Inflammatory macrophage treated with lipopolysaccharide for 4 hours (primary cell): Measurements from ENCODE around the gene HAUS7.

Experiments
- DNase-seq: peaks from one replicate; pipeline ENCODE4 v3.0.0-alpha.2; 2020

The HAUS7 gene

DNA sequence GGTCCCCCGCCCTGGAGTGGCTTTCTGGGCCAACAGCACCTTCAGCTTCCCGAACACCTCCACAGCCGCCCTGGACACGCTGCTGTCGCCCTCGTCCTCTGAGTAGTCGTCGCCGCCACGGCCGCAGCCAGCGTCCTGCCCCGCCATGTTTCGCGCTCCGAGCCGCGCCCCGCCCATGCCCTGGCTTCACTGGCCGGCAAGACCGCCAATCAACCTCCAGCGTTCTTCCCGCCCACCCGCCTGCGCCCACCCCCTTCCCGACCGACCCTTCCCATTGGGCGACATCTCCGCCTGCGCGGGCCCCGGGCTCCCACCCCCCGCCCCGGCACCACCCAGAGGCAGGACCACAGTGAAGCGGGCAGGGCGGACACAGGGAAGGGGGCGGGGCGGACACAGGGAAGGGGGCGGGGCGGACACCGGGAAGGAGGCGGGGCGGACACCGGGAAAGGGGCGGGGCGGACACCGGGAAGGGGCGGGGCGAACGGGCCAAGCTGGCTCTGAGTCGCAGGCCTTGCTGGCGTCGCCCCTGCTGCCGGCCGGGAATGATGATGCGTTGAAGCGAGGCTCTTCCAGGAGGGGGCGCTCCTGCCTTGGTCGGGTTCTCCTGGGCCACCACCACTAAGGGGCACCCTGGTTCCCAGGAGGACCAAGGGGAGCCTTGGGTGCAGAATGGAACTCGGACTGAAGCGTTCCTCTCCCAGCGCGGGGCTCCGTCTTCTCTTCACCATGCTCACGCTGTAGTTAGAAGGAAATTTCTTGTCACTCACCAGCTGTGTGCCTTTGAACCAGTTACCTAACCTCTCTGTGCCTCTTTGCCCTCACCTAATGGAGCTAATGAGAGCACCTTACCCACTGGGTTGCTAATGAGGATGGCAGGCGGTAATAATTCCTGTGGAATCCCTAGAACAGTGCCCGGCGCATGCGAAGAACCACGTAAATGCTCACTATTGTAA lies at the start of gene HAUS7:
Gene HAUS7 (minus strand): TSS at position 166 of the 953 bp plus-strand sequence. CDS start 19 bp downstream, at position 147.
- peak; percentile 85 for DNase-seq

- no peak for DNase-seq
Measured at GRCh38 chrX:153519569-153520286, 49.4 kb upstream of the HAUS7 start.

DNA sequence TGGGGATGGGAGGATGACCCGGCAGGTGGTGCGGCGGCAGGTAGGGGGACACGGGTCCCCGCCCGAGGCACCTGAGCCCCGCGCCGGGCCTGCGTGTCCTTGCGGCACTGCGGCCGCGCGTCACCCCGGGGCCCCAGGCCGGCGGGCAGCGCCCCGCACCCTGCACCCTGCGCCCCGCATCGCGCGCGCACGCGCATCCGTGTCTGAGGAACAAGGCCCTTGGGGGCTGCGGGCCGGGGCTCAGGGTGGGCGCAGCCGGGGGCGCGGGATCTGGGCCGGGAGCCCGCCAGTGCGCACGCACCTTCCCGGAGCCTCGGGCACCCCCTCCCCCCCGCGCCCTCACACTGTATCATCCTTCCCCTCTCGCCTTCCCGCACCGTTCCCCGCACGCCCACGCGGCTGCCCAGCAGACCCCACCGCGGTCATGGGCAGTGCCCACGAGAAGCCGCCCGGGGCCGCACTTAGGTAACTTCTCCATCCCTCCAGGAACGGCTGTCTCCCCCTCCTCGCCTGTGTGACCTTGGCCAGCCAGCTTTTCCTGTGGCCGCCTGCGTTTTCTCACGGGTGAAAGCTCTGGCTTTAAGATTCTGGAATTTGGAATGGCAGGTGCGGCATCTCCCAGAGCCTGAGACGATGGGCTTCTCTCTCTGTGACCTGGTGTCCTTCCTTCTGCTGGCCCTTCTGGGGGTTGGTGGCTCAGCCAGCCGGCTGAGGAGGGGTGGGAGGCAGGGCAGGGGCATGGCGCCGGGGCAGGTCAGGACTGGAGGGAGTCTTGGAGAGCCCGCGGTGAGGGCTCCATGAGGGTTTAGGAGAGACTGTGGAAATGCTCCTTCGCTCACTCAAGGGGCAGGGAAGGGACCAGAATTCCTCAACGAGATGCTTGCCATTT lies 47.8 kb upstream of the HAUS7 start:
- DNase-seq, result no peak

GRCh38 chrX:153517423-153517822 lies 47.0 kb upstream of the HAUS7 start, which contains the start of gene ATP2B3:
Gene ATP2B3, plus strand, starts transcription at chrX:153517642. Its CDS starts 18,606 bp downstream, at chrX:153536248.
- no peak for DNase-seq

DNA sequence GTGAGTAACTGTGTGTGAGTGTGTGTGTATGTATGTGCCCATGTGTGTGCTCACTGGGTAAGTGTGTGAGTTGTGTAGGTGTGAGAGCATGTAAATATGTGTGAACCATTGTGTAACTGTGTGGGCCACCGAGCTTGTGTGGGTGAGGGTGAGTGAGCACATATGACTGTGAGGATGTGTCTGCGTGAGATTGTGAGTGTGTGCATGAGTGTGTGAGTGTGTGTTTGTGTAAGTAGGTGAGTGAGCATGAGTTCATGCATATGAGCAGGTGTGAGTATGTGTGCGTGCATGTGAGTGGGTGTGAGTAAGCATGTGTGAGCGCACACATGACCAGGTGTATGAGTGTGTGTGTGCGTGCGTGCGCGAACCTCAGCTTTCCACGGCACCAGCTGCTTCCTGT lies 45.7 kb upstream of the HAUS7 start:
- DNase-seq, result no peak

GRCh38 chrX:153515435-153515834 lies 45.1 kb upstream of the HAUS7 start:
- DNase-seq, result no peak

- no peak for DNase-seq
Measured at GRCh38 chrX:153514259-153514658, 43.9 kb upstream of the HAUS7 start.

GRCh38 chrX:153513265-153513664 lies 42.9 kb upstream of the HAUS7 start:
- no peak for DNase-seq

GRCh38 chrX:153512501-153512893 lies 42.1 kb upstream of the HAUS7 start:
- no peak for DNase-seq

GRCh38 chrX:153511784-153512500 lies 41.6 kb upstream of the HAUS7 start:
- no peak for DNase-seq

DNA sequence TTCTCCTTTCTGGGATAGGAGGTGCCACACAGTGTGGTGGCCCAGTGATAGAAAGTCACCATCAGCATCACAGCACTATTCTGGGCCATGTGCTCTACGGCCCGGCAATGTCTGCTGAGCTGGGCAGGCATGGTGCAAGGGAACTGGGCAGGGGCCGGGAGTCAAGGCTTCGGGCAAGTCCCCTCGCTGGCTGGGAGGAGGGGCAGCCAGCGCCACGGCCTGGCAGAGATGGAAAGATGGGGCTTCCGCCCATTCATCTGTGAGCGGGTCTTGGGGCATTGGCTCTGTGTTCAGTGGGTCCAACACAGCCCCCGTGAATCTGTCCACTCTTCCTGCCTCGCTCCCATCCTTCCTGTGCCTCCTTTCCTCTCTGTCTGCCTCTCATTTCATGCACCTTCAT lies 40.0 kb upstream of the HAUS7 start:
- DNase-seq, result no peak

DNA sequence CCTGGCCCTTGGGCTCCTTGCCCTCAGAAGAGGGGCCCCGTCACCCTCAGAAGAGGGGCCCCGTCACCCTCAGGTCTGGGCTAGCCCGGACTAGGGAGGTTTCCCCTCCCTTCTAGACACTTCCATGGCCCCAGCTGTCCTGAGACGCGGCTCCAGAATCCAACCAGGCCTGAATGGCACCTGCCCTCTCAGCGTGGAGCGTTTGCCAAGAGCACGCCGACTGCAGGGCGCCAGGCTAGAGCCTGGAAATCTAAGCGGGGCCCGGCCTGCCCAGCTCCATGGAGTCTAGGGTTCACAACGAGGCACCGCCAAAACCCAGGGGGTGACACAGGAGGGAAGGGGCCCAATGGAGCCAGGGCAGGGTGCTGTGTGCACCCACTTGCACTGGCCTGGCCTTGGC lies 39.2 kb upstream of the HAUS7 start:
- DNase-seq, result no peak

GRCh38 chrX:153507484-153508178 lies 37.3 kb upstream of the HAUS7 start:
- peak; percentile 53 for DNase-seq

GRCh38 chrX:153505361-153505760 lies 35.0 kb upstream of the HAUS7 start:
- DNase-seq, result no peak

GRCh38 chrX:153504445-153505016 lies 34.2 kb upstream of the HAUS7 start:
- no peak for DNase-seq

GRCh38 chrX:153502796-153503195 lies 32.4 kb upstream of the HAUS7 start:
- DNase-seq, result no peak

DNA sequence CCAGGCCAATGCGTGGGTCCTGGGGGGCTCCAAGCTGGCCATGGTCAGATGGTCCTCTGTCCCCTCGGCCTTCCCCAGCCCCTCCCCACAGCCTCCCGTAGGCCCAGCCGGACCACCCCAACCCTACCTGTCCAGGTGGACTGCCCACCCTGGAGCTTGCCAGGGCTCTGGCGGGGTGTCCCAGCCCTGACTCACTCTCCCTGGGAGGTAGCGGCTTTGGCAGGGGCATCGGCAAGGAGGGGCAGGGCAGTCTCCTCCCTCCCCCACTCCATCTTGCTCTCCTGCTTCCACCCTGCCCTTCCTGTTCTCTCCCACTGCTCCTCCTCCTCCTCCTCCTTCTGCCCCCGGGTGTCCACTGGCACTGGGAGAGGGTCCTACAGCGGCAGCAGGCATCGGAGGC lies 31.8 kb upstream of the HAUS7 start:
- DNase-seq, result no peak

GRCh38 chrX:153501530-153501929 lies 31.2 kb upstream of the HAUS7 start:
- no peak for DNase-seq

DNA sequence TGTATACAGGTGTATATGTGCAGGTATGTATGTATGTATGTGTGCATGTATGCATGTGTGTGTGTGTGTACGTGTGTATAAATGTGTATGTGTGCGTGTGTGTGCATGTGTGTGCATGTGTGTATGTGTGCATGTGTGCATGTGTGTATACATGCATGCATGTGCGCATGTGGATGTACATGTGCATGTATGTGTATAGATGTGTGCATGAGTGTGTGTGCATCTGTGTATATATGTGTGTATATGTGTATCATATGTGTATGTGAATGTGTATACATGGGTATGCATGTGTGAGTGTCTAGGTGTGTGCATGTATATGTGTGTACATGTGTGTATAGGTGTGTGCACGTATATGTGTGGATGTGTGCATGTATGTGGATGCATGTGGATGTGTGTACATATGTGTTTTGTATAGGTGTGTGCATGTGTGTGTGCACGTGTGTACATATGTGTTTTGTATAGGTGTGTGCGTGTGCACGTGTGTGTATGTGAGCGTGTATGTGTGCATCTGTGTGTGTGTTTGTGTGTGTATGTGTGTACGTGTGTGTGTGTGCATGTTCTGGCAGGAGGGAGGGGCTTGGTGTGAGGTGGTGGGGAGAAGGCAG lies 30.4 kb upstream of the HAUS7 start:
- no peak for DNase-seq

DNA sequence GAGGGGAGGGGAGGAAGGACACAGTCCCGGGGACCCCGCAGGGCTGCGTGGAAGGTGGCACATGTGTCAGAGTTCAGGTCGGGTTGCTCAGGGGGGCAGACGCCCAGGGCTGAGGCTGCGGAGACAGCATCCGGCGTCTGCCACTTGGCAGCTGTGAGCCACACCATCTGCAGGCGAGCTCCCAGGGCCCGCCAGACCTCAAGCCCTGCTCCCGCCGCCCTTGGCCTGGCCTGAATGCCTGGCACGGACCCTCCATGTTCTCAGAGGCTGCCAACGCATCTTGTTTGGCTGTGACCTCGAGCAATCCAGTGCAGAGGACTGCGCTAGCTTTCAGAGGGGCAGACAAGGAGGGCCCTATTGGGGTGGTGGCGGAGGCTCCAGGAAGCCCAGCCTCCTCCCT lies 29.5 kb upstream of the HAUS7 start:
- no peak for DNase-seq

- no peak for DNase-seq
Measured at GRCh38 chrX:153499341-153499740, 29.0 kb upstream of the HAUS7 start.
